GM13976 (cell line): ENCODE data around the gene HPS3.

ENCODE experiments used
- DNase-seq: peaks from one replicate; pipeline ENCODE4 v3.0.0; 2012; ENCODE audit warnings: low spot score
- in situ Hi-C: fragments of 300-500 bp; cut with MboI; formaldehyde crosslinking; loops from one replicate; pipeline ENCODE4 v1.12.0; 2022; ENCODE audit warnings: low sequenced_read_pairs, mixed read lengths, inconsistent platforms; ENCODE audit not compliant: unreplicated experiment
- TF ChIP-seq, protein P1 (sequence below): IDR thresholded peaks from 2 replicates; pipeline ENCODE4 v1.5.1; 2012; ENCODE audit warnings: borderline replicate concordance, mild to moderate bottlenecking; ENCODE audit not compliant: insufficient read depth; ENCODE audit errors: extremely low read depth, missing control alignments, control extremely low read depth

Gene HPS3

DNA sequence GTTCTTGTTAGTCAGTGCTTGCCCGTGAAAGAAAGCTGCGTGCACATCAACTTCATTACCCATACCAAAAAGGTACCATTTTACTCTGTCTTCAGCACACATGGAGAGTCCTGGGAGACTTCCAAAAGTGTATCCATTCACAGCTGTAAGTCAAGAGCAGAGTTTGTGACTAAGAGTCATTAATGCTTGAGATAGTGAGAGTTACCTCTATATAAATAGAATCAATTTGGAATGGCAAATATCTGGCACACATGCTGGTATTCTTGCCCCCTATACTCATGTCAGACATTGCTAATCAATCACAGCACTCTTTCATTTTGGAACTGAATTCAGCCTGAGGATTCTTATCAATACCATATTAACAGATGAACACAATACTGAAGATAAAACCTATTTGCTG is 78.0 kb downstream of the HPS3 start:
- no peak for DNase-seq
- TF ChIP-seq, protein P1, sequence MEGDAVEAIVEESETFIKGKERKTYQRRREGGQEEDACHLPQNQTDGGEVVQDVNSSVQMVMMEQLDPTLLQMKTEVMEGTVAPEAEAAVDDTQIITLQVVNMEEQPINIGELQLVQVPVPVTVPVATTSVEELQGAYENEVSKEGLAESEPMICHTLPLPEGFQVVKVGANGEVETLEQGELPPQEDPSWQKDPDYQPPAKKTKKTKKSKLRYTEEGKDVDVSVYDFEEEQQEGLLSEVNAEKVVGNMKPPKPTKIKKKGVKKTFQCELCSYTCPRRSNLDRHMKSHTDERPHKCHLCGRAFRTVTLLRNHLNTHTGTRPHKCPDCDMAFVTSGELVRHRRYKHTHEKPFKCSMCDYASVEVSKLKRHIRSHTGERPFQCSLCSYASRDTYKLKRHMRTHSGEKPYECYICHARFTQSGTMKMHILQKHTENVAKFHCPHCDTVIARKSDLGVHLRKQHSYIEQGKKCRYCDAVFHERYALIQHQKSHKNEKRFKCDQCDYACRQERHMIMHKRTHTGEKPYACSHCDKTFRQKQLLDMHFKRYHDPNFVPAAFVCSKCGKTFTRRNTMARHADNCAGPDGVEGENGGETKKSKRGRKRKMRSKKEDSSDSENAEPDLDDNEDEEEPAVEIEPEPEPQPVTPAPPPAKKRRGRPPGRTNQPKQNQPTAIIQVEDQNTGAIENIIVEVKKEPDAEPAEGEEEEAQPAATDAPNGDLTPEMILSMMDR = no peak
- in situ Hi-C loops = no loop called here

DNA sequence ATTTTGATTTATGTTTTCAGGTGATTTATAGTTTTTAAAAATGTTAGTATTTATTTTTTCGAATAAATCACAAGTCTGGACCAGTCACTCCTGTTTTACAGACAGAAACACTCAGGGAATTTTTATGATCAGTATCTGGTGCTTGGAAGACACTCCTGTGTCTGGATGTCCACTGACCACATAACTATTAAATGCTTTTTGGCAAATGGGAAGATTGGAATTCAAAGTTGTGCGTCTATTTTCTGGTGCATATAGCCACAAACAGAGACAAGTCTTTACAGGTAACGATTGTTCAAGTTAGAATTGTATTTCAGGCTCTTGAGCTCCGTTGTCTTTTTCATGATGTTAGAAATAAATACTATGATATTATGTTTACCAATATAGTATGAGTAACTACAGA is 80.0 kb downstream of the HPS3 start:
- TF ChIP-seq, protein P1 = no peak
- no peak for DNase-seq
- in situ Hi-C loops = no loop called here

DNA sequence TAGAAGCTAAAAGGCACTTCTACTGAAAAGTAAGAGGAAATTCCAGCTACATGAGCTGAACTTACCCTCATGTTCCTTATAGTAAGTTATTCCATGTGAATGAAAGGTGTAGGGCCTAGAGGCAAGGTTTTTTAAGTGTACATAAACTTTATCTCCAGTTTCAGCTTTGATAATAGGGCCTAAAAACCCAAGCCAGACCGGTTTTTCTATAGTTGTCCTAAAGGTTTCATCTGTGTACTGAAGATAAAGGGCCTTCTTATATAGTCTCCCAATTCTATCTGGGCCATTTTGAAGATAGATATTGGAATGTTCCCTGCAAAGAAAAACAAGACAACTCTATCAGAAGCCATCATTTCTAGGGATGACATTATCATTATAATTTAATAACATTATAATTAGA is 82.9 kb downstream of the HPS3 start:
- no peak for DNase-seq
- in situ Hi-C loops = no loop called here
- TF ChIP-seq, protein P1 = no peak

DNA sequence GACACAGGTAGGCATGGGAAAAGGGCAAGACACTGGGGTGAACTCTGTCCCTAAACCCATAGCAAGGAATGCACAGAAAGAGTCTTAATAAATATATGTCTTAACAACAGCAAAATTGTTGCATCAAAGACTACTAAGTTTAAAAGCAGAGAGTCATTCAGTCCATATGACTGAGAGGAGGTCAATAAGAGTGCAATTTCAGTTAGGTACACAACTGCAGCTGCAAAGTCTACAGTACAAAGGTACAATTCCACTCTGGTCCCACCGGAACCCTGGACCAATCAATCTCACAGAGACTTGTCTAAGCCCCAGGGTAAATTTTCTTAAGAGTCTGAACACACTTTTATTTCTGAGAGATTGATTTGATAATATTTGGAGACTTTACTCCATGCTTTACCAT is 85.3 kb downstream of the HPS3 start:
- in situ Hi-C loops = no loop called here
- no peak for DNase-seq
- TF ChIP-seq, protein P1 = no peak

DNA sequence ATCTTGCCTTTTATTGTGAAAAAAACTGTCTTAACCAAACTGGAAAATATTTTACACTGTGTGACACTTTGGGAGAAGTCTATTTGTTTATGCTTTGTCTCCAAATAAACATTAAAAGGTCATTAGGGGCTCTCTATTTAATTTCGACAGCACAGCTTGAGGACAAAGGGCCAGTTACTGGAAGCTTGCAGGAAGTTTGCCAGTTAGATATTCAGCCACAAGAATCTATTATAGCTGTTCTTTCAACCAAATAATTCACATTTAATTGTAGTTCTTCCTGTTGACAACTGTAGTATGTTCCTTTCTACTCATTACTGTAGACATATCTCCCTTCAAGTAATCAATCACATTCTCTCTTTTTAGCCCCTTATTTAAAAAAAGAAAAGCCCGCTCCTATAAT is 86.1 kb downstream of the HPS3 start:
- DNase-seq = no peak
- TF ChIP-seq, protein P1 = no peak
- in situ Hi-C loops = no loop called here

DNA sequence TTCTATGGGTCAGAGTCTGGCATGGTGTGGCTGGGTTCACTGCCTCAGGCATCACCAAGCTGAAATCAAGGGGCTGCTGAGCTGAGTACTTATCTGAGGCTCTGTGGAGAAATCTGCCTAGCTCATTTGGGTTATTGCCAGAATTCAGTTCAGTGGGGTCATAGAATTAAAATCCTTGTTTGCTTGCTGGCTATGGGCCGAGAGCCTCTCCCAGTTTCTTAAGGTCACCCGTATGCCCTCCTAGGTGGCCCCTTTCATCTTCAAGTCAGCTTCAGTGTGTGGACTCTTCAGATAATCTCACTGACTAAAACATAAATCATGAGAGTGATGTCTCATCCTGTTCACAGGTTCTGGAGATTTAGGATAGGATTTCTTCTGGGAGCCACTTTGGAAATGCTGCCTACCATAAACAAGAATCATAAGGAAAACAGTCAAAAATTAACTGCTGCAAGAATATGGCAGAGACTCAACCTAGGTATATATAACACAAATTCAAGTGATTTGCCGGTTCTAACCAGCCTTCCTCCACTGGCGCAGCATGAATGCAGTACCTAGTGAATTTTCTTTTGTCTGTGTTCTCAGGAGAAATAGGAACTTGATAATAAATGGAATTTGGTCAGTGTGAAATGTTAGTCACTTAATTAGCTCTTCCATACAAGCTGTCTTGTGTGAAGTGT is 86.9 kb downstream of the HPS3 start:
- TF ChIP-seq, protein P1 = no peak

More for the DNA sequence above, 86.9 kb downstream of the HPS3 start:
- DNase-seq = no peak
- in situ Hi-C loops = no loop called here
